ENCODE data around the gene HIVEP2.

DNA sequence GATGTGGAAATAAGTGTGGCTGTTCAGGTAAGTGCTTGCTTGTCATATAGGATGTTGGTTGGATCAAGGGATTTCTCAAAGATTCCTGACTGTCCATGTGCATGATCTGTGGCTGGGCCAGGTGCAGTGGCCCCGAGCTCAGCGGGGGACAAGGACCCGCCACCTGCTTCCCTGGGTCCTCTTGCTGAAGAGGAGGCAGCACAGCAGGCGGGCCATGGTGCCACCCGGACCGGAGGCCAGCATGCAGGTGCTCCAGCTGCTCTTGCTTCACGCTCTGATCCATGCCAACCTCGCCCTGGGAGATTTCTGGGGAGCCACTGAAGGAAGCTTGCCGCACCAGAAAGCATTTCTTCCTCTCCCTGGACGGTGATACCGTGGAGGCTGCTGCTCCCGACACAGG, 173.8 kb downstream of the HIVEP2 start:
- TF ChIP-seq CTCF (IDR thresholded peaks at IDR 0.05): no peak
- no peak for TF ChIP-seq POLR2A (IDR thresholded peaks at IDR 0.05)
